Measurements from ENCODE around the gene GPX3.

The GPX3 gene, protein sequence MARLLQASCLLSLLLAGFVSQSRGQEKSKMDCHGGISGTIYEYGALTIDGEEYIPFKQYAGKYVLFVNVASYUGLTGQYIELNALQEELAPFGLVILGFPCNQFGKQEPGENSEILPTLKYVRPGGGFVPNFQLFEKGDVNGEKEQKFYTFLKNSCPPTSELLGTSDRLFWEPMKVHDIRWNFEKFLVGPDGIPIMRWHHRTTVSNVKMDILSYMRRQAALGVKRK

GRCh38 chr5:151020304-151021110 is at the start of gene GPX3:
Gene GPX3 (plus strand): TSS chr5:151020591. CDS start chr5:151020655, 64 bp downstream.
- no peak for DNase-seq (ENCODE audit: low read depth)

GRCh38 chr5:150978590-150978989 is 41.8 kb upstream of the GPX3 start:
- no peak for DNase-seq (ENCODE audit: low read depth)

- DNase-seq (ENCODE audit: low read depth), result no peak
These were observed 32.6 kb upstream of the GPX3 start for GRCh38 chr5:150987746-150988145.

- DNase-seq (ENCODE audit: low read depth), result no peak
These were observed 30.7 kb upstream of the GPX3 start for GRCh38 chr5:150989695-150990094.

GRCh38 chr5:150992705-150993104 is 27.7 kb upstream of the GPX3 start:
- DNase-seq (ENCODE audit: low read depth), result no peak

DNA sequence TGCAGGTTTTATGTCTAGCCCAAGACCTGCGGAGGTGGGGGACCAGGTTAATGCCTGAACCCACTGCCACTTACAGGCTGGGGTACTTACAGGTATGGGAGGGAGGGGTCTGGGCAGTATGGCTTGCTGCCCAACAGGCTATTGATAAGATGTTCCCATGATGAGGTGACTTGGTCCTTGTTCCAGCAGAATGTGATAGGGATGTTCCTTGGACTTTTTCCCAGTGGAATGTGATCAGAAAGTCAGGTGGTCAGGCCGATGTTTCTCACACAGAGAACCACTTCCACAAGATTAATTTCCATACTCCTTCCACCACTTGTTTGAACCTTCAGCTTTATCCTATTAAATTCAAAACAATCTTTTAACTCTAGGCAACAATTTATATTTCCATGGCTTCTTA is 27.0 kb upstream of the GPX3 start:
- no peak for DNase-seq (ENCODE audit: low read depth)

DNA sequence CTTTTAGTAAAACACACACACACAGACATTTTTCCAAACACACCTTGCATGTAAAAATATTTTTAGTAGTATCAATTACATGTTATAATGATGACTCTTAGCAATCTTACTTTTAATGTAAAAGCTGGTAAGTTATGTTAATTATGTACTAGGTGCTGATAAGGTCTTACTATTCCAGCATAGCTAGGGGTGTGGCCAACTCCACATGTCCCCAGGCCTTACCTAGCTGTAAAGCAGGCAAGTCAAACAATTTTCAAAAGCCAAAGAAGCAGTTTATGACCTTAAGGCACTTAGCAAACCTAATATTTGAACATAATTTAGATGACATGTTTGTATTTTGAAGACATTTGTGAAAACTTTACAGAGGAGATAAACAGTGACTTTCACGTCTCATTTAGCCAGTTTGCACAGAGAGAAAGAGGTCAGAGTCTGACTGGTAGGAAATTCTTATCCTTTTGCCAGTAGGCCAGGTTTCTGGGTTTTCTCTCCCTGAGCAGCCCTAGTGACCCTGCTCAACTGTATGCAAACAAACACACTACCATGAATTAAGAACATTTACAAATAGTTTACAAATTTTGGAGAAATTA is 26.5 kb upstream of the GPX3 start:
- DNase-seq (ENCODE audit: low read depth), result no peak

DNA sequence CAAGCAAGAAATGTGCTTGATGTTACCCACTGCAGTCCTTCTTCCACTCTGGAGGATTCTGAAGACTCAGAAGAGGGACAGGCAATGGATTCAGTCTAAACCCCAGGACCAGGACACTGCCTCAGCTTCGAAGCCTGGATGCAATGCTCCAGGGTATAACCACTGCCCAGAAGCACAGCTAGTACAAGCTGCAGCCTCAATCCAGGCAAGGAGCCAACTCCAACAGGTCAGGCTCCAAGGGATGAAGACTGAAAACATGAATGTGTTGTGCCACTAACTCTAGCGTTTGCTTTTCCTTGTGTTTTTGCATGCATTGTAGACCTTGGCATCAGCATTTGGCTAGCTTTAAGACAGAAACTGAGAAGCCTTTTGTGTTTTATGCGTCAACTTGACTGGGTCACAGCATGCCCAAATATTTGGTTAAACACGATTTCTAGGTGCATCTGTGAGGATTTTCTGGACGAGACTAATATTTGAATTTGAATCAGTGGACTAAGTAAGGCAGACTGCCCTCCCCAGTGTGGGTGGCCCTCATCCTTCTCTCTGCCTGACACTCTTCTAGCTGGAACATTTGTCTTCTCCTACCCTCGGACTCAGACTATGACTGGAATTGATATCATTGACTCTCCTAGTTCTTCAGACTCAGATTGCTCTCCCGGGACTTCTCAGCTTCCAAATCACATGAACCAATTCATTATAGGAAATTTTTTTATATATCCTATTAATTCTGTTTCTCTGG is 20.5 kb upstream of the GPX3 start:
- no peak for DNase-seq (ENCODE audit: low read depth)

GRCh38 chr5:151001436-151001835 is 19.0 kb upstream of the GPX3 start:
- DNase-seq (ENCODE audit: low read depth), result no peak

- DNase-seq (ENCODE audit: low read depth), result no peak
These were observed 18.1 kb upstream of the GPX3 start for GRCh38 chr5:151002250-151002649.

- DNase-seq (ENCODE audit: low read depth), result no peak
These were observed 17.5 kb upstream of the GPX3 start for GRCh38 chr5:151002681-151003502.

DNA sequence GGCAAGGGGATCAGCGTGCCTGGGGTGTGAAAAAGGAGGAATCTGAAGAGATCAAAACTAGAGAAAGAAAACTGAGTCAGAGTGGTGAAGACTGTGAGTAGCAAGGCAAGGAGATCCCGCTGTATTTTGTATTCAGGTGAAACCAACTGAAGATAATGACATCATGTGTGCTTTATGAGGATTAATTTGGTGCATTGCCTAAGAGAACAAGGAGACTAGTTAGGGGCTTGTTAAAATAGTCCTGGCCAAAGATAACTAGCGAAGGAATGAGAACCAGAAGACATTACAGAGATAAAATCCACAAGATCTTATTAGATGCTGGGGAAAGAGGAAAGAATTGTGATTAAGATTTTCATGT is 16.9 kb upstream of the GPX3 start:
- DNase-seq (ENCODE audit: low read depth), result no peak

DNA sequence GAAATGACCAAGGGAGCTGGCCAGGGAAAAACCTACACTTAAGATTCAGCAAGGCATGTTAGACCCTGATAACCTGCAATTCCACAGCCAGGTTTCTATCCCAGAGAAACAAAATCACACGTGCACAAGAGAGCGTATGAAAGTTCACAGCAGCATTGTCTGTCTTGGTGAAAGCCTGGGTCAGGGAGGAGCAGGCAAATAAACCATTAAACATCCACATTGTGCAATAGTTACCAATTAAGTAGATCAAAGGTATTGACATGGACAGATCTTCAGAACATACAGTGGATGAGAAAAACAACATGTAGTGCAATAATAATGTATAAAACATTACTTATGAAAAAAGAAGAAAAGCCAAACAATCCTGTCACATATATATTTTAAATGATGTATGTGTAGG is 15.9 kb upstream of the GPX3 start:
- DNase-seq (ENCODE audit: low read depth), result no peak

DNA sequence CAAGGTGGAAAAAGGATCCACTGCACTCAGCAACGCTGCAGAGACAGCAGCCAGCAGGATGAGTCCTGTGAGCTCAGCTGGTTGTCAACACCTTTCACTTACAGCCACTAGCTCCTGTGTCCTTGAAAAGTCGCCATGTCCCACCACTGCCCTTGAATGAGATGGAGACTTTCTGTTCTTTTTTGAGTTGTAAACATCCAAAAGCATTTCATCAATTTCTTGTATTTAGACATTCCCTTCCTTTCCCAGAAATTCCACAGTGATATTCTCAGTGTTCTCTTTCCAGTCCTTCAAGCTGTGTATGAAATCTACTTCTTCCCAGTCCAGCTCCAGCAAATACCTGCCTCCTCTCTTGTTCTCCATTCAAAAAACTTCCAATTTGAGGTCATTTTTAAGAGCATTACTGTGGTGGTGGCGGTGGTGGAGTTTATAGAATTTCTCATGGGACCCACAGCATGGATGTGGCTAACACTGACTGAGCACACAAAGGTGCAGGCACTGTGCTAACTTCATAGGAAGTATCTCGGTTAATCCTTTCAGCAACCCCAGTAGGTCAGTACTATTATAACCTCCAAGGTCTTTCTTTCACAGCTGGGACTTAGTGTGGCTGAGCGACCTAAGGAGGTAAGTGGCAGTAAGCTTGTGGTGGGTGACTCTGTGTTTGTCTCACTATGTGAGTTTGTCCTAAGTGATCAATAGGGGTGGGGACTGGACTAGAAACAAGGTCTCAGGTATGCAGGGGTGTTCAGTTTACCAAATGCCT is 15.0 kb upstream of the GPX3 start:
- no peak for DNase-seq (ENCODE audit: low read depth)

GRCh38 chr5:151005950-151006576 is 14.3 kb upstream of the GPX3 start:
- DNase-seq (ENCODE audit: low read depth), result no peak

DNA sequence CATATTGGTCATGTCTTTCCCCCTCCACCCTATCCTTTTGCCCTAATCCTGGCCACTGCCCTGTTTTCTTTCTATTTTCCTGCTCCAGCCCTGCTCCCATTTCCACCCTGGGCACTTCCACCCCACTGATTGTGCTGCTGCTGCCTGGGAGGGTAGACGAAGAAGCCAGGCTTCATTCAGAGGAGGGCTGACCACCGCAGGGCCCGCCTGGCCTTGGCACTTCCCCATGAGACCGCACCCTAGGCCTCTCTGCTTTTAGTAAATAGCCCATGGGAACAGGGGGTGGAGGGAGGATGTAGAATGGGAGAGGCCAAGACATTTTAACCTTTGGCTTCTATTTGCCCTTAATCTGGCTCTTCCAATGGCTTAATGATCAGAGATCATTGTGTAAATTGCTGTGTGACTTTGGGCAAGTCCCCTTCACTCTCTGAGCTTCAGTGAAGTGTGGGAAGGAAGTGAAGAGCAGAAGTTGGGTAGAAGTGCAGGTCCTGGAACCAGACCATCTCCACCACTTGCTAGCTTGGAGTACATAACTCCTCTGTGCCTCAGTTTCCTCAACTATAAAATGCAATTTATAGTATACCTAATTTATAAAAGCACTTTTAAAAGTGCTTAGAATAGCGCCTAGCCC is 13.6 kb upstream of the GPX3 start:
- DNase-seq (ENCODE audit: low read depth), result no peak

- DNase-seq (ENCODE audit: low read depth), result no peak
These were observed 12.8 kb upstream of the GPX3 start for GRCh38 chr5:151007430-151008209.

DNA sequence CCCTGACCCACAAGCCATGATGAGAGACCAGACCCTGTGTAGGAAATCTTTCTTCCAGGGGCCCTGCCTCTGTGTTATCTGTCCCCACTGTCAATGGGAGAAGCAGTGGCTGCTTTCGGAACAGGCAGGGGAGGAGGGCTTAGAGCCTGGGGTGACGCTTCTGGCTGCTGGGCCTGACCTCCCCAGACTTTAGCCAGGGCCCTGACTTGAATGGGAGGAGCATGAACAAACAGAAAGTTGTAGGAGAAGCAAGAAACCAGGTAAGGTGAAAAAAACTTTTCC is 12.2 kb upstream of the GPX3 start:
- DNase-seq (ENCODE audit: low read depth), result no peak

DNA sequence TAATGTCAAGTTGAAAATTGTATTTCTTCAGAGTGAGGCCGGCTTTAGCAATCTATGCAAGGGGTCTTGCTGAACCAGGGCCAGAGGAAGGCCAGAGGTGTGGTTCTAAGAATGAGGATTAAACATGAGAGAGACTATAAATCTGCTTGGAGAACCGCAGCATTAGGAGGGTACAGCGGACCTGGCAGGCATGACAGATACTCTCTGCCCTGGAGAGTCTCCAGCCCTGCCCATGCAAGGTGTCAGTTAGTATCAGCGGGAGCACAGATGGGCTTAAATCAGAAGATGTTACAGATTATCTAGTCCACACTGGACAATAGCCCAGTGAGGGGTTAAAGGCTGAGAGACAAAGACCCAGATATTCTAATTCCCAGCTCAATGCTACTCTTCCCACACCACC is 11.5 kb upstream of the GPX3 start:
- DNase-seq (ENCODE audit: low read depth), result no peak

DNA sequence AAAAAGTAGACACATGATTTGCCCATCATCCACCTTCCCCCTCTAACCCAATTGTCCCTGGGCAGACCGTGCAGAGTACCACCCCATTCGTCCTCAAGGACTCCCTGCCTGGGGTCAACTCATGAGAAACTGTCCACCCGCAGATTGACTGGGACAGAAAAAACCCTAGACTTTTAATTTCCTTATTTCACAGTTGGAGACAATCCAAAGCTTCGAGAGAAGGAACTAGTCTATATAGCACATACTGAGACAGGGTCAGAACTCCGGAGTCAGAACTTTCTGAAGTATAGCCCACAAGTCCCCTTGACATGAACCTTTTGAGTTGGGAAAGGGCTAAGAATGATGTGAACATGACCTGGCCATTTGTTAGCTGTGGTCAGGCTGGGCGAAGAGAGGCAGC is 7.5 kb upstream of the GPX3 start:
- no peak for DNase-seq (ENCODE audit: low read depth)

All from stimulated activated CD8-positive, alpha-beta memory T cell treated with anti-CD3 and anti-CD28 coated beads, Interleukin-15, amount 100 ng/mL, for 24 hours (primary cell).